Activated naive CD8-positive, alpha-beta T cell (primary cell): ENCODE results near the gene SPPL2B.

Source experiments
- H3K27ac Mint-ChIP-seq: one replicate; pipeline ENCODE4 v1.8.0; 2021; ENCODE audit warnings: mixed read lengths
- H3K27me3 Mint-ChIP-seq: one replicate; pipeline ENCODE4 v1.8.0; 2021; ENCODE audit warnings: mixed read lengths
- H3K36me3 Mint-ChIP-seq: one replicate; pipeline ENCODE4 v1.8.0; 2021; ENCODE audit warnings: mixed read lengths
- H3K4me1 Mint-ChIP-seq: one replicate; pipeline ENCODE4 v1.8.0; 2021; ENCODE audit warnings: low read depth, mixed read lengths
- H3K4me3 Mint-ChIP-seq: one replicate; pipeline ENCODE4 v1.8.0; 2021; ENCODE audit warnings: mild to moderate bottlenecking, mixed read lengths
- H3K9me3 Mint-ChIP-seq: one replicate; pipeline ENCODE4 v1.8.0; 2021; ENCODE audit warnings: low read depth, mixed read lengths

Gene SPPL2B

GRCh38 chr19:2326699-2327360 is 1.7 kb upstream of the SPPL2B start:
- Mint-ChIP-seq H3K4me3 (peak overlapping the region; percentile 98), H3K27me3 (no peaks in the 10 kb centered on the region), H3K36me3 (peaks cover 4% of the 10 kb centered on the region), H3K4me1 (peaks cover 61% of the 10 kb centered on the region), H3K27ac (peak overlapping the region; percentile 99), H3K9me3 (no peaks in the 10 kb centered on the region)

- peaks cover 4% of the 10 kb centered on the region for H3K36me3 Mint-ChIP-seq
- peak overlapping the region; percentile 98 for H3K4me3 Mint-ChIP-seq
- H3K27ac Mint-ChIP-seq: peak overlapping the region; percentile 99
- no peaks in the 10 kb centered on the region for H3K9me3 Mint-ChIP-seq
- H3K4me1 Mint-ChIP-seq: peaks cover 68% of the 10 kb centered on the region
- no peaks in the 10 kb centered on the region for H3K27me3 Mint-ChIP-seq
These were observed 597 bp upstream of the SPPL2B start for GRCh38 chr19:2327773-2328400.

GRCh38 chr19:2329149-2329478 is 630 bp downstream of the SPPL2B start:
- H3K4me1 Mint-ChIP-seq: peaks cover 72% of the 10 kb centered on the region
- no peaks in the 10 kb centered on the region for H3K27me3 Mint-ChIP-seq
- H3K9me3 Mint-ChIP-seq: no peaks in the 10 kb centered on the region
- peaks cover 4% of the 10 kb centered on the region for H3K36me3 Mint-ChIP-seq
- H3K4me3 Mint-ChIP-seq: peak overlapping the region; percentile 91
- peak overlapping the region; percentile 94 for H3K27ac Mint-ChIP-seq

- Mint-ChIP-seq H3K27ac (peak overlapping the region; percentile 94), H3K9me3 (no peaks in the 10 kb centered on the region), H3K36me3 (peaks cover 4% of the 10 kb centered on the region), H3K27me3 (no peaks in the 10 kb centered on the region), H3K4me1 (peaks cover 70% of the 10 kb centered on the region), H3K4me3 (peak overlapping the region; percentile 91)
These were observed 1.0 kb downstream of the SPPL2B start for GRCh38 chr19:2329501-2329916.

GRCh38 chr19:2330255-2330631 is 1.8 kb downstream of the SPPL2B start:
- peaks cover 4% of the 10 kb centered on the region for H3K36me3 Mint-ChIP-seq
- peak overlapping the region; percentile 92 for H3K27ac Mint-ChIP-seq
- H3K27me3 Mint-ChIP-seq: no peaks in the 10 kb centered on the region
- no peaks in the 10 kb centered on the region for H3K9me3 Mint-ChIP-seq
- H3K4me1 Mint-ChIP-seq: peaks cover 65% of the 10 kb centered on the region
- peak overlapping the region; percentile 59 for H3K4me3 Mint-ChIP-seq

- H3K4me1 Mint-ChIP-seq: peaks cover 63% of the 10 kb centered on the region
- H3K27ac Mint-ChIP-seq: peak overlapping the region; percentile 92
- H3K9me3 Mint-ChIP-seq: no peaks in the 10 kb centered on the region
- H3K27me3 Mint-ChIP-seq: no peaks in the 10 kb centered on the region
- H3K4me3 Mint-ChIP-seq: peak overlapping the region; percentile 59
- H3K36me3 Mint-ChIP-seq: peaks cover 6% of the 10 kb centered on the region
These were observed 2.3 kb downstream of the SPPL2B start for GRCh38 chr19:2330632-2331284.

GRCh38 chr19:2331601-2332246 is 3.2 kb downstream of the SPPL2B start:
- Mint-ChIP-seq H3K4me3 (peak overlapping the region; percentile 59), H3K27ac (peak overlapping the region; percentile 92), H3K36me3 (peaks cover 7% of the 10 kb centered on the region), H3K9me3 (no peaks in the 10 kb centered on the region), H3K27me3 (no peaks in the 10 kb centered on the region), H3K4me1 (peaks cover 59% of the 10 kb centered on the region)

- H3K4me3 Mint-ChIP-seq: peak overlapping the region; percentile 60
- H3K9me3 Mint-ChIP-seq: no peaks in the 10 kb centered on the region
- peaks cover 7% of the 10 kb centered on the region for H3K36me3 Mint-ChIP-seq
- H3K27me3 Mint-ChIP-seq: no peaks in the 10 kb centered on the region
- H3K4me1 Mint-ChIP-seq: peaks cover 51% of the 10 kb centered on the region
- peak overlapping the region; percentile 92 for H3K27ac Mint-ChIP-seq
These were observed 4.0 kb downstream of the SPPL2B start for GRCh38 chr19:2332341-2333026.

GRCh38 chr19:2333027-2333806 is 4.7 kb downstream of the SPPL2B start:
- Mint-ChIP-seq H3K27ac (peak overlapping the region; percentile 66), H3K9me3 (no peaks in the 10 kb centered on the region), H3K4me3 (peak overlapping the region; percentile 44), H3K27me3 (no peaks in the 10 kb centered on the region), H3K4me1 (peaks cover 49% of the 10 kb centered on the region), H3K36me3 (peaks cover 3% of the 10 kb centered on the region)

GRCh38 chr19:2333807-2334211 is 5.3 kb downstream of the SPPL2B start:
- H3K27ac Mint-ChIP-seq: peak overlapping the region; percentile 66
- peaks cover 3% of the 10 kb centered on the region for H3K36me3 Mint-ChIP-seq
- H3K4me3 Mint-ChIP-seq: peak overlapping the region; percentile 44
- peaks cover 48% of the 10 kb centered on the region for H3K4me1 Mint-ChIP-seq
- no peaks in the 10 kb centered on the region for H3K9me3 Mint-ChIP-seq
- no peaks in the 10 kb centered on the region for H3K27me3 Mint-ChIP-seq

- Mint-ChIP-seq H3K27me3 (no peaks in the 10 kb centered on the region), H3K9me3 (no peaks in the 10 kb centered on the region), H3K36me3 (peaks cover 3% of the 10 kb centered on the region), H3K4me1 (peaks cover 45% of the 10 kb centered on the region), H3K27ac (no peak overlapping the region), H3K4me3 (no peak overlapping the region)
These were observed 5.9 kb downstream of the SPPL2B start for GRCh38 chr19:2334426-2334825.

- H3K9me3 Mint-ChIP-seq: no peaks in the 10 kb centered on the region
- H3K27me3 Mint-ChIP-seq: no peaks in the 10 kb centered on the region
- H3K27ac Mint-ChIP-seq: peak overlapping the region; percentile 52
- H3K4me3 Mint-ChIP-seq: no peak overlapping the region
- peaks cover 3% of the 10 kb centered on the region for H3K36me3 Mint-ChIP-seq
- peaks cover 38% of the 10 kb centered on the region for H3K4me1 Mint-ChIP-seq
These were observed 6.7 kb downstream of the SPPL2B start for GRCh38 chr19:2334986-2335846.

- Mint-ChIP-seq H3K4me1 (peaks cover 32% of the 10 kb centered on the region), H3K27me3 (no peaks in the 10 kb centered on the region), H3K4me3 (no peak overlapping the region), H3K36me3 (peaks cover 3% of the 10 kb centered on the region), H3K27ac (peak overlapping the region; percentile 52), H3K9me3 (no peaks in the 10 kb centered on the region)
These were observed 7.4 kb downstream of the SPPL2B start for GRCh38 chr19:2335848-2336247.
